ENCODE measurements around the gene SBSN.

Gene SBSN

GRCh38 chr19:35508129-35508528 is 20.0 kb downstream of the SBSN start:
- DNase-seq (no peak), ATAC-seq (ENCODE audit: insufficient read depth, low read depth) (no peak)
- Histone ChIP-seq H3K4me2 (ENCODE audit: insufficient read depth, low read length) (no peak overlapping the region), H3K4me1 (ENCODE audit: insufficient read depth, low read length) (no peaks in the 10 kb centered on the region), H3K79me2 (ENCODE audit: insufficient read depth, low read length) (no peaks in the 10 kb centered on the region), H3K27me3 (ENCODE audit: insufficient read depth, low read length, poor library complexity) (peaks cover 45% of the 10 kb centered on the region), H3K9me3 (ENCODE audit: insufficient read depth, low read length, severe bottlenecking) (no peaks in the 10 kb centered on the region), H2AFZ (ENCODE audit: low read depth, low read length) (no peak overlapping the region), H3K4me3 (ENCODE audit: low read depth in 1 of 2, low read length in 2 of 2) (no peak overlapping the region), H3K27ac (ENCODE audit: low read length) (no peak overlapping the region), H3K36me3 (ENCODE audit: insufficient read depth, low read length) (no peaks in the 10 kb centered on the region), H3K9ac (ENCODE audit: low read depth, low read length) (no peak overlapping the region), H4K20me1 (ENCODE audit: insufficient read depth, low read length) (no peaks in the 10 kb centered on the region; the same call in 1 of the 2 replicates)
- TF ChIP-seq EZH2 (IDR thresholded peaks at IDR 0.05; ENCODE audit: borderline replicate concordance, low read depth, low read length, severe bottlenecking), result no peak
- TF ChIP-seq, protein P1, sequence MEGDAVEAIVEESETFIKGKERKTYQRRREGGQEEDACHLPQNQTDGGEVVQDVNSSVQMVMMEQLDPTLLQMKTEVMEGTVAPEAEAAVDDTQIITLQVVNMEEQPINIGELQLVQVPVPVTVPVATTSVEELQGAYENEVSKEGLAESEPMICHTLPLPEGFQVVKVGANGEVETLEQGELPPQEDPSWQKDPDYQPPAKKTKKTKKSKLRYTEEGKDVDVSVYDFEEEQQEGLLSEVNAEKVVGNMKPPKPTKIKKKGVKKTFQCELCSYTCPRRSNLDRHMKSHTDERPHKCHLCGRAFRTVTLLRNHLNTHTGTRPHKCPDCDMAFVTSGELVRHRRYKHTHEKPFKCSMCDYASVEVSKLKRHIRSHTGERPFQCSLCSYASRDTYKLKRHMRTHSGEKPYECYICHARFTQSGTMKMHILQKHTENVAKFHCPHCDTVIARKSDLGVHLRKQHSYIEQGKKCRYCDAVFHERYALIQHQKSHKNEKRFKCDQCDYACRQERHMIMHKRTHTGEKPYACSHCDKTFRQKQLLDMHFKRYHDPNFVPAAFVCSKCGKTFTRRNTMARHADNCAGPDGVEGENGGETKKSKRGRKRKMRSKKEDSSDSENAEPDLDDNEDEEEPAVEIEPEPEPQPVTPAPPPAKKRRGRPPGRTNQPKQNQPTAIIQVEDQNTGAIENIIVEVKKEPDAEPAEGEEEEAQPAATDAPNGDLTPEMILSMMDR (IDR thresholded peaks at IDR 0.05; ENCODE audit: borderline replicate concordance, extremely low read depth, low read length, poor library complexity, severe bottlenecking), result no peak

DNA sequence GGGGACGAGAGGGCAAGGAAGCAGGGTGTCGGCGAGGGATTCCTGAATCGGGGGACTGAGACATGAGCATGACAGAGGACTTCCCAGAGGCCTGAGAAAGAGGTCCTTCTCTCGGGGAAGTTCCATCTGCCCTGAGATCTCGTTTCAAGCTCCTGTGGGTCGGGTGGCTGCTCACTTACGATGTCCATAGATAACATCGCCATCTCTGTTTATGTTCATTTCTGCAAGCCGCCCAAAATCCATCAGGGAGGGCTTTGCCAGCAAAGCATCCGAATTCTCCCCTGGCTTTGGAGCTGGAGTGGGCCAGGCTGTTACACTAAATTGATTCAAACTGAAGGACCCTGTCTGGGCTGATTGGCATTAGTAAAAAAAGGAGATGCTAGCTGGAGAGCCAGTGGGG is 20.6 kb downstream of the SBSN start:
- no peak overlapping the region for H3K27ac ChIP-seq (ENCODE audit: low read length)
- no peak overlapping the region for H3K4me3 ChIP-seq (ENCODE audit: low read depth in 1 of 2, low read length in 2 of 2)
- H3K36me3 ChIP-seq (ENCODE audit: insufficient read depth, low read length), result no peaks in the 10 kb centered on the region
- H3K4me2 ChIP-seq (ENCODE audit: insufficient read depth, low read length), result no peak overlapping the region
- H3K9ac ChIP-seq (ENCODE audit: low read depth, low read length), result no peak overlapping the region
- H3K79me2 ChIP-seq (ENCODE audit: insufficient read depth, low read length), result no peaks in the 10 kb centered on the region
- H3K4me1 ChIP-seq (ENCODE audit: insufficient read depth, low read length), result no peaks in the 10 kb centered on the region
- H3K9me3 ChIP-seq (ENCODE audit: insufficient read depth, low read length, severe bottlenecking), result no peaks in the 10 kb centered on the region
- no peak for TF ChIP-seq EZH2 (IDR thresholded peaks at IDR 0.05; ENCODE audit: borderline replicate concordance, low read depth, low read length, severe bottlenecking)
- H2AFZ ChIP-seq (ENCODE audit: low read depth, low read length), result no peak overlapping the region
- ATAC-seq (ENCODE audit: insufficient read depth, low read depth), result no peak
- no peak for DNase-seq
- no peaks in the 10 kb centered on the region; the same call in 1 of the 2 replicates for H4K20me1 ChIP-seq (ENCODE audit: insufficient read depth, low read length)
- H3K27me3 ChIP-seq (ENCODE audit: insufficient read depth, low read length, poor library complexity), result peaks cover 45% of the 10 kb centered on the region

GRCh38 chr19:35506011-35506410 is 22.1 kb downstream of the SBSN start:
- no peak overlapping the region for H3K4me2 ChIP-seq (ENCODE audit: insufficient read depth, low read length)

DNA sequence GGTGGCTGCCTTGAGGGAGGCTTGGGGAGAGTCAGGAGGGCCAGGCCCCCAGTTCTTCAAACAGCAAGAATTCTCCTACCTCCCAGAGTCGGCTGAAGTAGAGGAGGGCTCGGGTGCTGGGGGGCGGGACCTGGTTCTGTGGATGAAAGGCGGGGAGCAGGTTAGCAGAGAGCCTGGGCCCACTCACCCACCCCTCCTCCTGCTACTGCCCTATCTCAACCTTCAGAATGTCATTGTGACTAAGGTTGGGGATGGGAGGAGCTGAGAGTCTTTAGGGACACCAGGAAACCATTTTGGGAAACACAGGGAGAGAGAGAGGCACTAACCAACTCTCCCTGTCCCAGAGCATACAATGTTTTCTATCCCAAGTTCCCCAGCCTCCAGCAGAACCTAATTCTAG is 25.4 kb downstream of the SBSN start:
- Histone ChIP-seq H3K9me3 (ENCODE audit: insufficient read depth, low read length, severe bottlenecking) (no peaks in the 10 kb centered on the region), H3K36me3 (ENCODE audit: insufficient read depth, low read length) (no peaks in the 10 kb centered on the region), H3K4me2 (ENCODE audit: insufficient read depth, low read length) (no peak overlapping the region), H3K4me1 (ENCODE audit: insufficient read depth, low read length) (no peaks in the 10 kb centered on the region), H3K9ac (ENCODE audit: low read depth, low read length) (no peak overlapping the region), H3K79me2 (ENCODE audit: insufficient read depth, low read length) (no peaks in the 10 kb centered on the region), H3K27me3 (ENCODE audit: insufficient read depth, low read length, poor library complexity) (peaks cover 20% of the 10 kb centered on the region), H3K4me3 (ENCODE audit: low read depth in 1 of 2, low read length in 2 of 2) (no peak overlapping the region), H4K20me1 (ENCODE audit: insufficient read depth, low read length) (no peaks in the 10 kb centered on the region), H3K27ac (ENCODE audit: low read length) (no peak overlapping the region), H2AFZ (ENCODE audit: low read depth, low read length) (no peak overlapping the region)
- DNase-seq (no peak), ATAC-seq (ENCODE audit: insufficient read depth, low read depth) (no peak)
- TF ChIP-seq, protein P1 (IDR thresholded peaks at IDR 0.05; ENCODE audit: borderline replicate concordance, extremely low read depth, low read length, poor library complexity, severe bottlenecking), result no peak
- no peak for TF ChIP-seq EZH2 (IDR thresholded peaks at IDR 0.05; ENCODE audit: borderline replicate concordance, low read depth, low read length, severe bottlenecking)

More at GRCh38 chr19:35506011-35506410, 22.1 kb downstream of the SBSN start:
- no peaks in the 10 kb centered on the region; the same call in 1 of the 2 replicates for H4K20me1 ChIP-seq (ENCODE audit: insufficient read depth, low read length)
- TF ChIP-seq EZH2 (IDR thresholded peaks at IDR 0.05; ENCODE audit: borderline replicate concordance, low read depth, low read length, severe bottlenecking), result no peak
- TF ChIP-seq, protein P1 (IDR thresholded peaks at IDR 0.05; ENCODE audit: borderline replicate concordance, extremely low read depth, low read length, poor library complexity, severe bottlenecking), result no peak
- DNase-seq (no peak), ATAC-seq (ENCODE audit: insufficient read depth, low read depth) (no peak)
- H3K36me3 ChIP-seq (ENCODE audit: insufficient read depth, low read length), result no peaks in the 10 kb centered on the region
- no peaks in the 10 kb centered on the region for H3K9me3 ChIP-seq (ENCODE audit: insufficient read depth, low read length, severe bottlenecking)
- no peak overlapping the region for H2AFZ ChIP-seq (ENCODE audit: low read depth, low read length)
- no peak overlapping the region for H3K27ac ChIP-seq (ENCODE audit: low read length)
- peaks cover 45% of the 10 kb centered on the region for H3K27me3 ChIP-seq (ENCODE audit: insufficient read depth, low read length, poor library complexity)
- H3K79me2 ChIP-seq (ENCODE audit: insufficient read depth, low read length), result no peaks in the 10 kb centered on the region
- H3K4me1 ChIP-seq (ENCODE audit: insufficient read depth, low read length), result no peaks in the 10 kb centered on the region
- H3K4me3 ChIP-seq (ENCODE audit: low read depth in 1 of 2, low read length in 2 of 2), result no peak overlapping the region
- H3K9ac ChIP-seq (ENCODE audit: low read depth, low read length), result no peak overlapping the region
